Esophagus squamous epithelium (tissue), 5 donors: ENCODE measurements around the gene CLCN7. TPM values are rescaled to one million over a fixed set of nuclear protein-coding genes. Genes with fewer than 3 reads are reported as not detected.
A peak's percentile ranks its signal among the peaks of the same experiment; 100 is the strongest.

Experiments used
- DNase-seq: peaks from one replicate; lab custom pipeline; 2025; lab: John Stamatoyannopoulos, UW
- H3K27ac ChIP-seq, 4 donors: fragments of 200-600 bp; sonication (generic); one replicate each; pipeline ENCODE4 v1.5.1; 2016 to 2019; ENCODE audit warnings: mild to moderate bottlenecking in 1 of 4
- H3K27me3 ChIP-seq, 4 donors: fragments of 200-600 bp; sonication (generic); 1 replicate in 3 of 4; 2 replicates in 1 of 4; pipeline versions ENCODE4 v1.5.1 to v1.6.0; 2017 to 2021; ENCODE audit warnings: antibody characterized with exemption in 1 of 4
- H3K36me3 ChIP-seq, 3 donors: fragments of 200-600 bp; sonication (generic); one replicate each; pipeline ENCODE4 v1.5.1; 2016 to 2019
- H3K4me1 ChIP-seq, 3 donors: fragments of 200-600 bp; sonication (generic); one replicate each; pipeline ENCODE4 v1.5.1; 2017 to 2019
- H3K4me3 ChIP-seq, 4 donors: fragments of 200-600 bp; sonication (generic); 1 replicate in 3 of 4; 2 replicates in 1 of 4; pipeline ENCODE4 v1.5.1; 2016 to 2019; ENCODE audit warnings: mild to moderate bottlenecking in 2 of 4, moderate library complexity in 1 of 4
- H3K9me3 ChIP-seq, 3 donors: fragments of 200-600 bp; sonication (generic); one replicate each; pipeline ENCODE4 v1.5.1; 2016 to 2019
- POLR2A ChIP-seq, 4 donors: fragments of 450-650 bp; IDR thresholded peaks; one replicate each; pipeline ENCODE4 v1.6.1; 2017; ENCODE audit warnings: antibody characterized with exemption in 4 of 4, mild to moderate bottlenecking in 4 of 4, moderate library complexity in 3 of 4
- WGBS, 2 donors: methylation state at CpG; one replicate each; pipeline ENCODE4 v1.1.5; 2018; 5-methylcytosine and 5-hydroxymethylcytosine counted together
- intact Hi-C: fragments of 100-400 bp; cut with DNase I; formaldehyde crosslinking; loops from one replicate; pipeline ENCODE4 v1.15.0; 2022
- total RNA-seq, 4 donors: library from RNA; depleted of rRNA; stranded (reverse); fragments of >200 nt; gene quantifications; one replicate each; pipeline ENCODE4 v1.1.0, GENCODE V29; 2016
- TF ChIP-seq, protein P1 (sequence below), 6 experiments: fragments of 450-650 bp in 4 of 6; fragments of 200-600 bp in 2 of 6; sonication (generic) in 2 of 6; IDR thresholded peaks; one replicate each; pipeline ENCODE4 v1.5.1; 2016 to 2019; ENCODE audit warnings: antibody characterized with exemption in 6 of 6, mild to moderate bottlenecking in 4 of 6, moderate library complexity in 4 of 6
- donor health status: DM: yes; HTN: yes; CAD: no.

The CLCN7 gene
- total RNA-seq, 4 donors from 2014 or later = 21.5 to 41.2 (median 33.6) TPM

- no peaks in the 10 kb centered on the region for H3K27me3 ChIP-seq
- intact Hi-C loops = no loop called here
- TF ChIP-seq, protein P1, sequence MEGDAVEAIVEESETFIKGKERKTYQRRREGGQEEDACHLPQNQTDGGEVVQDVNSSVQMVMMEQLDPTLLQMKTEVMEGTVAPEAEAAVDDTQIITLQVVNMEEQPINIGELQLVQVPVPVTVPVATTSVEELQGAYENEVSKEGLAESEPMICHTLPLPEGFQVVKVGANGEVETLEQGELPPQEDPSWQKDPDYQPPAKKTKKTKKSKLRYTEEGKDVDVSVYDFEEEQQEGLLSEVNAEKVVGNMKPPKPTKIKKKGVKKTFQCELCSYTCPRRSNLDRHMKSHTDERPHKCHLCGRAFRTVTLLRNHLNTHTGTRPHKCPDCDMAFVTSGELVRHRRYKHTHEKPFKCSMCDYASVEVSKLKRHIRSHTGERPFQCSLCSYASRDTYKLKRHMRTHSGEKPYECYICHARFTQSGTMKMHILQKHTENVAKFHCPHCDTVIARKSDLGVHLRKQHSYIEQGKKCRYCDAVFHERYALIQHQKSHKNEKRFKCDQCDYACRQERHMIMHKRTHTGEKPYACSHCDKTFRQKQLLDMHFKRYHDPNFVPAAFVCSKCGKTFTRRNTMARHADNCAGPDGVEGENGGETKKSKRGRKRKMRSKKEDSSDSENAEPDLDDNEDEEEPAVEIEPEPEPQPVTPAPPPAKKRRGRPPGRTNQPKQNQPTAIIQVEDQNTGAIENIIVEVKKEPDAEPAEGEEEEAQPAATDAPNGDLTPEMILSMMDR (IDR thresholded peaks at IDR 0.05) = peak in 1 of 6 experiments; percentile 7
- peak in 1 of 4 donors; percentile 36 for TF ChIP-seq POLR2A (IDR thresholded peaks at IDR 0.05)
- DNase-seq = no peak
- no peaks in the 10 kb centered on the region for H3K9me3 ChIP-seq
- H3K27ac ChIP-seq = peak within 1 kb of the TSS; percentile 82 to 95 (median 93)
- WGBS, 2 donors = 6 to 12% methylated on average over 6 to 8 of the region's 89 CpGs
- H3K4me3 ChIP-seq = peak within 1 kb of the TSS; percentile 86 to 94 (median 91)
- H3K36me3 ChIP-seq = peaks cover 5 to 35% (median 10%) of the 10 kb centered on the region in 3 donors
- H3K4me1 ChIP-seq = peaks cover 16 to 32% (median 17%) of the 10 kb centered on the region in 3 donors
These were observed 18.3 kb upstream of the CLCN7 start, which contains the start of gene TELO2 for GRCh38 chr16:1492923-1493745. TELO2 (plus strand) TSS chr16:1493360; CDS start chr16:1494282, 922 bp downstream.

DNA sequence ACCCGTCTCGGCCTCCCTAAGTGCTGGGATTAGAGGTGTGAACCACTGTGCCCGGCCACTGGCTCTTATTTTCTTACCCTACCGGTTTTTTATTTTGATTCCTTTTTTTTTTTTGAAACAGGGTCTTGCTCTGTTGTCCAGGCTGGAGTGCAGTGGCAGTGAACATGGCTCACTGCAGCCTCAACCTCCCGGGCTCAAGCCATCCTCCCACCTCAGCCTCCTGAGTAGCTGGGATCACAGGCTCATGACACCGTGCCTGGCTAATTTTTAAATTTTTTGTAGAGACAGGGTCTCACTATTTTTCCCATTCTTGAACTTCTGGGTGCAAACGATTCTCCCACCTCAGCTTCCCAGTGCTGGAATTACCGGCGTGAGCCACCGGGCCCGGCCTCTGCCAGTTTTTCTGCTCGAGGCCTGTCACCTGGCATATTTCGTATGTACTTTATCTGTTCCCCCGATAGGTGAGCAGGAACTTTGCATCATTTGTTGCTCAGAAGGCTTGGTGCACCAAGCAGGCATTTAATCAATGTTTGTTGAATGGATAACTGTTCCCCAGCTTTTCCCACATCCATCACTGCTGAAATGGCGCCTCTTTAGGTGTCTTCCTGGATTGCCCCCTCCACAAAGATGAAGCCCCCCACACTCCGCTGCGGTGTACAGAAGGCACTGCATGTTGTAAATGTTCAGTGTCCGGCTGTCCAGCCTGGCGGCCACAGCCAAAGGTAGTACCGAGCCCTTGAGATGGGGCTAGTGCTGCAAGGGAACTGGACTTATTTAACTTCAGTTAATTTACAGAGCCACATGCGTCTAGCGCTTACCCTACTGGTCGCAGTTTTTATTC is 17.5 kb upstream of the CLCN7 start:
- intact Hi-C loops = no loop called here
- no peaks in the 10 kb centered on the region for H3K27me3 ChIP-seq
- DNase-seq = no peak
- peak overlapping the region; percentile 86 to 94 (median 91) for H3K4me3 ChIP-seq
- H3K4me1 ChIP-seq = peaks cover 16 to 32% (median 17%) of the 10 kb centered on the region in 3 donors
- TF ChIP-seq POLR2A (IDR thresholded peaks at IDR 0.05) = no peak
- TF ChIP-seq, protein P1 (IDR thresholded peaks at IDR 0.05) = no peak
- H3K9me3 ChIP-seq = no peaks in the 10 kb centered on the region
- peak overlapping the region; percentile 82 to 95 (median 93) for H3K27ac ChIP-seq
- H3K36me3 ChIP-seq = peaks cover 5 to 26% (median 8%) of the 10 kb centered on the region in 3 donors
- 81 to 90% methylated on average over 19 to 23 of the region's 23 CpGs for WGBS, 2 donors

DNA sequence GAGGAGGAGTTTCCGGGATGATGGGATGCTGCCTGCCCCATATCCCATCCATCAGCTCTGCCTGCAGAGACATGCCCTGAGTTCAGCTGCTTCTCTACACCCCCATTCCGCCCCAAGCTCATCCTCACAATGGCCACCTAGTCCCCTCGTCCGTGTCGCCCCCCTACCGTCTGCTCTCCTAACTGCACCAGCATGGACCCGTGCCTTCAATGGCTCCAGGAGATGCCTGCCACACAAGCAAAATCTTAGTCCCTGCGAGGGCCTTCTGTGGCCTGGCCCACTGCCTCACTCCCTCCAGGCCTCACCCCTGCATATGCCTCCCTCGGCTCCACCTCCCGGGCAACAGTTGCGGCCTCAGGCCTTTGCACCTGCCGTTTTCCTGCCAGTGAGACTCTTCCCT is 16.5 kb upstream of the CLCN7 start:
- DNase-seq = no peak
- 73 to 77% methylated on average over 11 to 12 of the region's 12 CpGs for WGBS, 2 donors
- no peak overlapping the region for H3K4me3 ChIP-seq
- peaks cover 2 to 17% (median 5%) of the 10 kb centered on the region in 3 donors for H3K36me3 ChIP-seq
- no peaks in the 10 kb centered on the region for H3K9me3 ChIP-seq
- TF ChIP-seq, protein P1 (IDR thresholded peaks at IDR 0.05) = no peak
- no peak overlapping the region for H3K27ac ChIP-seq
- peaks cover 16 to 32% (median 17%) of the 10 kb centered on the region in 3 donors for H3K4me1 ChIP-seq
- H3K27me3 ChIP-seq = no peaks in the 10 kb centered on the region
- intact Hi-C loops = no loop called here

- intact Hi-C loops = no loop called here
- TF ChIP-seq, protein P1 (IDR thresholded peaks at IDR 0.05) = no peak
- no peak for TF ChIP-seq POLR2A (IDR thresholded peaks at IDR 0.05)
- H3K4me1 ChIP-seq = peaks cover 10 to 16% (median 11%) of the 10 kb centered on the region in 3 donors
- no peaks in the 10 kb centered on the region for H3K36me3 ChIP-seq
- H3K27ac ChIP-seq = no peak overlapping the region
- no peak for DNase-seq
- no peak overlapping the region for H3K4me3 ChIP-seq
- no peaks in the 10 kb centered on the region for H3K9me3 ChIP-seq
- 86 to 90% methylated on average over 9 to 12 of the region's 12 CpGs for WGBS, 2 donors
- no peaks in the 10 kb centered on the region for H3K27me3 ChIP-seq
These were observed 14.2 kb upstream of the CLCN7 start for GRCh38 chr16:1489077-1489476.
